Endometrial microvascular endothelial cells (primary cell): ENCODE results near the gene STON2. TPM values are rescaled to one million over a fixed set of nuclear protein-coding genes. Genes with fewer than 3 reads are reported as not detected.

Source experiments
- in situ Hi-C: cut with HindIII; loops from 2 replicates; pipeline ENCODE4 v1.10.0; 2017; ENCODE audit warnings: low sequenced_read_pairs, low pct_unique_long_range_greater_than_20kb; ENCODE audit errors: inconsistent ontology term
- total RNA-seq: library from RNA; depleted of rRNA; stranded (reverse); fragments of >200 nt; gene quantifications from one replicate; pipeline ENCODE4 v1.2.3, GENCODE V29; 2015; ENCODE audit errors: inconsistent ontology term

Gene STON2
- total RNA-seq, 1 donor from 2014 or later, result not detected

DNA sequence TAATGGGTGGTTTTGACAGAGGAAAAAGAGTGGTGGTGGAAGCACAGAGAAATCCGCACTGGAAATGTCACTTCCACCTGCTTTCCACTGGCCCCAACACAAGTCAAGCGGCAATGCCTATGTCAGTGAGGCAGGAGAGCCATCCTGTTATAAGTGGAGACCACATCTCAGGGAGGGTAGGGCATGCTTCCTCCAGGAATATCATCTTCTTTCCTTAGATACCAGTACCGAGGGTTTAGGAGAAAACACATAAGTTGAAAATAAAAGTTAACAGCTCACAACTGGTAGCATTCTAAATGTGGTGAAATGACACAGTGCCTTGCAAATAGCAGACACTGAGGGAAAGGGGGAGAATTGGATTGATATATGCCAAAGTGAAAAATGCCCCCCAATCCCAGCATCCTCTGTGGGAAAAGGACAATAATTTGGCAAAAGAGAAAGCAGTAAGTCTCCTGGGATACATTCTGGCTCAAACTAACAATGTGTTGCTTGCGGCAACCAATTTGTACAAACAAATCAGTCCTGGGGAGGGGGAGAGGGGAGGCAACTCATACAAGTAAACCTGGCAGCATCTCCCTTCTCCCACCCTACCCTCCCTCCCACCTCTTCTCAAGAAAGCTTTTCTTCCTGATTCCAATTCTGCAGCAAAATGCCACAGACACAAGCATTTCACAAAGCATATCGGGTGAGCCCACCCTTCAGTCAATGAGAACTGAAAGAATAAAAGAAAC lies 57.1 kb downstream of the STON2 start:
- in situ Hi-C loops, result no loop called here

DNA sequence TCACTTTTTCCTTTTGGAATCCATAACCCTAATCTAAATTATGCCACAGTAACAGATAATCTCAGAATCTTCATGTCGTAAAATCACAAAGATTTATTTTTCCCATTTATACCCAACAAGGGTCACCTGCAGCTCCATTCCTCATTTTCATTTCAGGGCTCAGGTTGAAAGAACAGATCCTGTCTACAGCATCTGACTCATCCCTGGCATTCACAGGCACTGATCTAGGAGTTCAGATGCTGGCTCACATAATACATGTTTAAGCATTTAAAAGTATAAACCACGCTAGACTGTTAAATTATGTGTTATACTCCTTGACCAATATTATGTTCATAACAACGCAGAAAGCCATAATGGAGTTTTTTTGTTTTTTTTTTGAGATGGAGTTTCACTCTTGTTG lies 58.3 kb downstream of the STON2 start:
- in situ Hi-C loops, result no loop called here

- in situ Hi-C loops, result no loop called here
Measured at GRCh38 chr14:81341370-81341769, 58.8 kb downstream of the STON2 start.

DNA sequence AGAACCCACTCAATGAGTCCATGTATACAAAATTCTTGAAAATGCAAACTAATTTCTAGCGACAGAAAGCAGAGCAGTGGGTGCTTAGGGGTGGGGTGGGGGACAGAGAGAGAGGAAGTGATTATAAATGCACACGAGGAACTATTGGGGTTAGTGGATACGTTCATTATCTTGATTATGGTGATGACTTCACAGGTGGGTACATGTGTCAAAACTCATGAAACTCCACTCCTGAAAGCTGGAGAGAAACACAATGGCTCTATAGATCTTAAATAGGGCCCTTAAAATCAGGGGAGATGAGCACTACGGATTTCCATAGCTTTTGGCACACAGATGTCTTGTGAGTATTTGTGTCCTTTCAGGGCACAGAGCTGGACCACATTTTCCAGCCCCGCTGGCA lies 59.9 kb downstream of the STON2 start:
- in situ Hi-C loops, result no loop called here

GRCh38 chr14:81337073-81337472 lies 63.1 kb downstream of the STON2 start:
- in situ Hi-C loops, result no loop called here

DNA sequence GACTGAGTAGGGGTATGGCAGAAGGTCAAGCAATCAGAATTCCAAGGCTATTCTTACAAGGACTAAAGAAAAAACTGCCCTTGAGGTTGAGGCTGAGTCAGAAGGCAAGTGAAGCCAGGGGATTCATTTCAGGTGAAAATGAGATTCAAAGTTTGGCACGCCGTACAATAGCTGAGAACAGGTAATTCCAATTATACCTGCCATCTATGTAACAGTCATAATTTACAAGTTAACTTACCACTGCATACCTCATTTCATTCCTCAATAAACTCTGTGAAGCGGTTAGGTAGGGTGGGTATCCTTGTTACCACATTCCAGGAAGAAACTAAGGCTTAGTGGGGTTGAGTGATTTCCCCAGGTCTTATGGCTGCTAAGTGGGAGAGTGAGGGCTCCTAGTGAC lies 64.1 kb downstream of the STON2 start:
- in situ Hi-C loops, result no loop called here

- in situ Hi-C loops, result no loop called here
Measured at GRCh38 chr14:81332725-81333124, 67.4 kb downstream of the STON2 start.

GRCh38 chr14:81331229-81332021 lies 68.7 kb downstream of the STON2 start:
- in situ Hi-C loops, result no loop called here

GRCh38 chr14:81330619-81331122 lies 69.5 kb downstream of the STON2 start:
- in situ Hi-C loops, result no loop called here

GRCh38 chr14:81329640-81330381 lies 70.3 kb downstream of the STON2 start:
- in situ Hi-C loops, result no loop called here

GRCh38 chr14:81326451-81326850 lies 73.7 kb downstream of the STON2 start:
- in situ Hi-C loops, result no loop called here

DNA sequence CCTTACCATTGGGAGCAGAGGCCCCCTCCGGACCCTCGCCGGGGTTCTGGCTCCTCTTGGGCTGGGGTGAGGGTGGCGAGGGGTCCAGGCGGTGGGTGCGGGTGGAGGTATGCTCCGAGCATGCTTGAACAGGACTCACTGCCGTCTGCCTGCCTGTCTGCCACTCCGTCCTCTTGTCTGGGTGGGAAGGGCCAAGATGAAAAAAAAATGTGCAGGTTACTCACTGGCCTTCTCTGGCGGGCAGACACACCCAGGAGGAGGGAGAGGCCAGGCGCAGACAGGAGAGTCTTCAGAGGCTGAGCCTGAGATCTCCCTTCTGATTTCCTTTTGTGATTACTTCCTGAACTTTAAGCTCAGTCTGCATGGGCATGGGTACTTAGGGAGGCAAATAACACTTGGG lies 76.1 kb downstream of the STON2 start:
- in situ Hi-C loops, result no loop called here

DNA sequence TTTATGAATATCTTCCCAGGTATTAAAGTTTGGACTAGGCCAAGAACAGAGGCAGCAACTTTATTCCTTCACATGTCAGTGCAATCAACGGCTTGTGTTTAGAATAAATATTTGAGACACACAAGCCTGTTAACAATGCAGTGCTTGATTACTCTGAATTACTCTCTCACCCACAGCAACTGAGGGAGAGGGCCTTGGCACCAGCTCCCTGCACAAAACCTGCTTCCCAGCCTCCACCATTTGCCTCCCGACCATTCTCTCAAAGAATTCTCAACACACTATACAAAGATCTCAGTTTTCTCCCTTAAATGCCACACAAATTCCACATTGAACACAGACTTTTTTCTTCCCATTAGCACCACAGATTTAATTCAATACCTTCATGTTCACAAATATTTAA lies 77.0 kb downstream of the STON2 start:
- in situ Hi-C loops, result no loop called here

DNA sequence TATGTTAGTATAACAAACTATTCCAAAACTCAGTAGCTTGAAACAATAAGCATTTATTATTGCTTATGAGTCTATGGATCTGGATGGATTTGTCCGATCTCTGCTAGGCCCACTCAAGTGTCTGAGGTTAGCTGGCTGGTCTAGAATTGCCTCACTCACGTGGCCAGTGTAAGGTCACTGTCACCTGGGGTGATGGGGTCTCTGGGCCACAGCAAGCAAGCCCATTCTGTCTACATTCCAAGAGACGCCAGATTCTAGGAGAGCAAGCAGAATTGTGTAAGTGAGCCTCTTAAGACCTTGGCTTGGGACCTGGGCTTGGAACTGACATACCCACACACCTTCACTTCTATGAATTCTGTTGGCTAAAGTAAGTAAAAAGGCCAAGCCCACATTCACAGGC lies 80.2 kb downstream of the STON2 start:
- in situ Hi-C loops, result no loop called here

GRCh38 chr14:81319314-81319713 lies 80.8 kb downstream of the STON2 start:
- in situ Hi-C loops, result no loop called here

DNA sequence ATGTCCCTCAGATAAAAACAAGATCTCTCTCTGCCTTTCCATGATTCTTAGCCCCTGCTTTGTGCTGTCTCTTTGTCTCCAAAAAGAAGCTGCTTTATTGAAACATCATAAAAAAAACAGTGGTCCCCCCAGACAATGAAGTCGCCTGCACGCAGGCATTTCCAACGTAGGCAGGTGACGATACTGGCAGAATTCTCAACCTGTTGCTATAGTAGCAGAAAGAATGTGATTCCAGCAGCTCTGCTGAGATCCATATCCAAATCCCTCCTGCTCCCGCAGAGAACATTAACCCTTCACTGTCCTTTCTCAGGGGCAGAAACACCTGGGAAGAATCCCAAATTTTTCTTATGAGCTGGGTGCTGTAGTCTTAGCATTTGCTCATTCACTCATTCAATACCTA lies 84.8 kb downstream of the STON2 start:
- in situ Hi-C loops, result no loop called here

GRCh38 chr14:81314443-81315175 lies 85.5 kb downstream of the STON2 start:
- in situ Hi-C loops, result no loop called here

DNA sequence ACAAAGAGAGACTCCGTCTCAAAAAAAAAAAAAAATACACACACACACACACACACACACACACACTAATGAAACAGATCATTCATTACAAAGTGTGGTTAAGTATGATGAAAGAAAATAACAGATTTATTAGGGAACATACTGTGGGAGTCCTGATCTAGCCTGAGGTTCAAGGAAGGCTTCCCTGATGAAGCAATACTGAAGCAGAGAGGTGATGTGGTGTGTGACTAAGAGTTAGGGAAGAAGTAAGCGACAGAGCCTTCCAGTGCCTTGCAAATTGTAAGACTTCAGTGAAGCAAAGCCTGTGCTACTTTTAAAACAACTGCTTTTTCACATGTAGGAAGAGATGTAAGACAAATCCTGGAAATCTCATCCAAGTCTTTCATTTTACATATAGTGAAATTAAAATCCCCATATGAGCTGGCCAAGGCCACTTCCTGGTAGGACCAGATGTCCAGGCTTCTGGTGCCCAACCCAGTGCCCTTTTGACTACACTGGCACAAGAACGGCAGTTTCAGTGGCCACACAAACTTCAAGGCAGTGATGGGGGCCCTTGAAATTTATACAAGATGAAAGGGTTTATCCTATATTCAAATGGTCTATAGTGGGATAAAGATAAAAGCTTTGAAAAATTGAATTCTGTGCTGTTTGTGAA lies 86.2 kb downstream of the STON2 start:
- in situ Hi-C loops, result no loop called here
